ENCODE measurements around the gene KRTAP5-5. TPM values are rescaled to one million over a fixed set of nuclear protein-coding genes. Genes with fewer than 3 reads are reported as not detected.

Gene KRTAP5-5
- total RNA-seq, 1 experiment from 2014 or later: not detected

- Histone ChIP-seq H2BK12ac (ENCODE audit: insufficient read length, low read depth, low read length) (no peak overlapping the region), H3K23me2 (ENCODE audit: insufficient read length, low read depth, low read length, poor library complexity, severe bottlenecking) (no peaks in the 10 kb centered on the region), H3K56ac (ENCODE audit: insufficient read length, low read depth, low read length) (no peak overlapping the region), H3K4ac (ENCODE audit: low read depth, low read length) (no peak overlapping the region), H3T11ph (ENCODE audit: low read length) (no peak overlapping the region), H4K5ac (ENCODE audit: insufficient read length, low read depth, low read length) (no peak overlapping the region), H3K23ac (ENCODE audit: insufficient read length, low read depth, low read length) (no peak overlapping the region), H4K8ac (replicated peaks; ENCODE audit: insufficient read length, low read depth, low read length) (no peak overlapping the region), H2AFZ (ENCODE audit: low read length) (no peak overlapping the region), H3K79me1 (ENCODE audit: insufficient read depth, low read depth, low read length, poor library complexity, severe bottlenecking) (no peaks in the 10 kb centered on the region), H3K27ac (ENCODE audit: insufficient read length, low read depth, low read length) (no peak overlapping the region), H3K9me3 (ENCODE audit: control insufficient read depth, low read depth, low read length) (no peaks in the 10 kb centered on the region), H2BK5ac (ENCODE audit: insufficient read length, low read length) (no peak overlapping the region), H4K91ac (ENCODE audit: insufficient read length, low read depth, low read length) (no peak overlapping the region), H3K4me2 (ENCODE audit: insufficient read depth, insufficient read length, low read length) (no peak overlapping the region), H4K20me1 (ENCODE audit: control insufficient read depth, insufficient read depth, insufficient read length) (no peaks in the 10 kb centered on the region), H2BK120ac (ENCODE audit: low read depth, low read length, poor library complexity, severe bottlenecking) (no peak overlapping the region), H3K4me1 (ENCODE audit: insufficient read depth, low read length) (no peaks in the 10 kb centered on the region), H3K27me3 (ENCODE audit: insufficient read depth, low read length) (no peaks in the 10 kb centered on the region), H3K18ac (ENCODE audit: insufficient read length, low read depth, low read length) (no peak overlapping the region), H3K79me2 (ENCODE audit: insufficient read depth, low read length) (no peaks in the 10 kb centered on the region), H2BK15ac (ENCODE audit: low read depth, low read length) (no peak overlapping the region), H2BK20ac (ENCODE audit: low read depth, low read length, poor library complexity, severe bottlenecking) (no peak overlapping the region), H3K9ac (ENCODE audit: extremely low read depth, insufficient read length, low read length) (no peak overlapping the region), H3K14ac (ENCODE audit: insufficient read depth, low read length) (no peak overlapping the region), H2AK5ac (ENCODE audit: insufficient read length, low read length) (no peak overlapping the region)
- peaks cover 43% of the 10 kb centered on the region for H3K27me3 Mint-ChIP-seq (ENCODE audit: low read depth)
- H3K36me3 Mint-ChIP-seq (ENCODE audit: insufficient read depth in 1 of 3, low read depth in 3 of 3): no peaks in the 10 kb centered on the region
- WGBS (ENCODE audit: extremely low coverage, insufficient read length, low lambda C conversion rate): no CpG with 5 or more reads among the region's 35 CpGs
- no peak overlapping the region for H3K27ac Mint-ChIP-seq
- no peak overlapping the region for H3K4me3 Mint-ChIP-seq
- no peak for TF ChIP-seq CTCF (conservative IDR thresholded peaks at IDR 0.05)
- no peak for DNase-seq
- H3K4me1 Mint-ChIP-seq: peaks cover 0 to 6% of the 10 kb centered on the region in 2 experiments; a peak in 2 of 4 replicates
- peaks cover 0 to 4% of the 10 kb centered on the region in 2 experiments; a peak in 1 of 5 replicates for H3K9me3 Mint-ChIP-seq
Observed at GRCh38 chr11:1647901-1648652, 18.5 kb downstream of the KRTAP5-5 start.
